G401.6 (cell line): ENCODE data around the gene LNP1.
"Not testable (repeated sequence)": the region's sequence is repeated elsewhere in the genome, so short reads cannot be mapped to it uniquely, and the experiment has no call there.

Source experiments
- FAIRE-seq: peaks from 2 replicates; lab custom pipeline; 2012; peaks lifted over from hg19 to GRCh38; lab: Jason Lieb, UNC

The LNP1 gene, protein sequence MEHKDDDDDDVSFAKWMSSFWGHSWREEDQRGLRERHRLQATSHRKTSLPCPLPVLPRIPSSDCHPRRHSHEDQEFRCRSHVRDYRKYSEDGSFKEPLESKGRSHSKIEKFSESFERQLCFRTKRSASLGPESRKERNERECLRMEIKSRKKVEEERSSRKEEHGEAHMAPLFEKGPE

DNA sequence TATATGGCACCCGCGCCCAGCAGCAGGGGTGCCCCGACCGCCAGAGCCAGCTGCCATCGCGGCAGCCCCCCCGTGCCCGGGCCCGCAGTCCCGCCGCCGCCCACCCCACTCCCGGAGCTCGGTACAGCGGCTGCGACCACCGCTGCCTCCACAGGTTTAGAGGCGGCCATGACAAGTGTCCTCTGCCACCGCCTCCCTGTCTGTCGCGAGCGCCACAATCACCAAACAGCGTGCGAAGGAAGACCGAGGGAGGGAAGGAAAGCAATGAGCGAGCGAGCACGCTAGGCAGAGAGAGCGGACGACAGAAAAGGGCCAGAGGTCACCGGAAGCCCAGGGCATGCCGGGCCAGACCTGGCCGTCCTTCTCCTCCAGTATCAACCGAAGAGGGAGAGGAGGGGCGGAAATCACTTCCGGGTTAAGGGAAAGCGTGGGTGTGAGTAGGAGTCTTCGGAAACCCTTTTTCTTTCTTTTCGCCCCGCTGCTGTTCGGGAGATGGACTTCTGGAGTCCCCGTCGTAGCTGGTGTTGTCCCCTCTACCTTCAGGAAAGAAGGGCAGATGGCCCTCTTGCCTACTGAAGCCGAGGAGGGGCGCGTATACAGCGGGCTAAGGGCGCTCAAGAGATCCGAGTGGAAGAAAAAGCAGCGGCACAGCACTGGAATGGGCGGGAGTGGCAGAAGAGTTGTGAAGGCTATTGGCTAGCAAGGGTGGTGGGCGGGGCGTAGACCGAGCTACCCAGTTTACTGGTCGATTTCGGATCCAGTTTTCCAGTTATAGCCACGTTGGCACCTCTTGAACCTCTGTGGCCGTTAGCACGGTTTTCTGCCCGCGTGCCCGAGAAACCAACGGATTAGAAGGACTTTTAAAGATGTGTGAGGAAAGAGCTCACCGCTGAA is at the start of gene LNP1, which contains the start of gene TOMM70:
Gene LNP1 (plus strand): TSS at position 760 of the 894 bp plus-strand sequence. CDS start 28,191 bp downstream, outside the sequence.
Gene TOMM70 (minus strand): TSS at position 310 of the 894 bp plus-strand sequence. CDS start 140 bp downstream, at position 170.
- FAIRE-seq: peak; percentile 96

DNA sequence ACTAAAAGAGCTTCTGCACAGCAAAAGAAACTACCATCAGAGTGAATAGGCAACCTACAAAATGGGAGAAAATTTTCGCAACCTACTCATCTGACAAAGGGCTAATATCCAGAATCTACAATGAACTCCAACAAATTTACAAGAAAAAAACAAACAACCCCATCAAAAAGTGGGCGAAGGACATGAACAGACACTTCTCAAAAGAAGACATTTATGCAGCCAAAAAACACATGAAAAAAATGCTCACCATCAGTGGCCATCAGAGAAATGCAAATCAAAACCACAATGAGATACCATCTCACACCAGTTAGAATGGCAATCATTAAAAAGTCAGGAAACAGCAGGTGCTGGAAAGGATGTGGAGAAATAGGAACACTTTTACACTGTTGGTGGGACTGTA is 49.6 kb upstream of the LNP1 start:
- not testable (repeated sequence) for FAIRE-seq

DNA sequence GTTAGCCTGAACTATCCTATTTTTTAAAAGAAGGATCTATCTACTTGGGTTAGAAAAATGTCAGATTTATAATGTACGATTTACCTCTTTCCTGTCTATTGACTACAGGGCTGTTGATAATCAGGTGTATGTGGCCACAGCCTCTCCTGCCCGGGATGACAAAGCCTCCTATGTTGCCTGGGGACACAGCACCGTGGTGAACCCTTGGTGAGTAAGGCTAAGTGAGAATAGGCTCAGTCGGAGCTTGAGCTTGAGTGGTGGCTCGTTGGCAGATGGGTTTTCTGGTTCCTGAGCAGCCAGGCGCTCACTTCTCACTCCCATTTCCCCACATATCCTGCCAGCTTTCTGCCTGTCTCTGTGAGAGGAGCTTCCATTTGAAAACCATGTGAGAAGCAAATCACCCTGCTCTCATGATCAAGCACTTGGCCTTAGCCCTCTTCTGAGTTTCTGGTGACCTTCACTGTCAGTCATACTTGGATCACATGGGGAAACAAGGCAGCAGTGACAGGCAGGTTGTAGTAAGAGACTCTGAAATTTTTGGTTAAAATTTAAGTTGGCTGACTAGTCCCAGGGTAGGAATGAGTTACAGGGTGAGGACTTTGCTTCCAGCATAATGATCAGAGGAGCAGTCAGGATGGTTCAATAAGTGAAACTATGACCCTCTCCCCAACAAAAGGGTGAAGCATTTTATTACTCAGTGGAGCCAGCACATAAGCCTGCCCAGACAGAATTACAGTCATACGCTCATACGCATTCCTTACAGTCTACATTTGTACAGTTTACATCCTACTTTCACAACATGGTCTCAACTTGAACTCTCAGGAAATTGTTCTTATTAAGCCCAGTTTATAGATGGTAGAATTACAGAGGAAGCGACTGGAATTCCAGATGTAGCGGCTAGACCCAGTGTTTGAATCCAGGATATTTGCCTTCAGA is 48.8 kb upstream of the LNP1 start:
- no peak for FAIRE-seq

DNA sequence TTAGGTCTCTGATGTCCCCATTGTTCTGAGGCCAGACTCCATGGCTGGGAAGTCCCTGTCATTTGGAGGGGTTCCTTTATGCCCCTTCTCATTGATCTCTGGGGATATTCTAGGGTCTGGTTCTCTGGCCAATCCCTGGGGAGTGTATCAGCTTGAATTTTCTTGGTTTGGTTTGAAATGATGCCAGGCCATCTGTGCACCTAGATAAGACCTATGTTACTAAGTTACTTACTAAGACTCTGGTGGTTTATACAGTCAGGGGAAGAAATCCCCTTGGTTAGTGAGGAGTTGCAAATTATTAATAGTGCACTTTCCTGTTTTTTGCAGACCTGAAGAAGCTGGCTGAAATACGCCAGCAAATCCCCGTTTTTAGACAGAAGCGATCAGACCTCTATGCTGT is 46.5 kb upstream of the LNP1 start:
- no peak for FAIRE-seq

- FAIRE-seq: no peak
Measured at GRCh38 chr3:100358413-100358812, 42.9 kb upstream of the LNP1 start.

DNA sequence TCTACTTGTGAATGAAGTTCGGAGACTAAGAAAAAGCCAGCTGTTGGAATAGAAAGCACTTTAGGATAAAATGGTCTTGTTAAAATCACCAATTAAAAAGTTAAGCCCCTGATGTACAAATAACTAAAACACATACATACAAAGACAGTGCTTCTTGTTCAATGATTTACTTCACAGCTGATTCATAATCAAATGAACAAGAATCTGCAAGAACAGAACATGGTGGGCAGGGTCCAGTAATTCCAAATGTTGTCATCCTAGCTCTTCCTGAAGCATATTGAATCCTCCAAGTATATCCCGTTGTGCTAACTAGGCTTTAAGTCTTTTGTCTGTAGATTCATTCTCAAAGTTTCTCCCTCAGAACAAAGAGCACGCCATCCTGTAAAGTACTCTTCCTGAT is 42.3 kb upstream of the LNP1 start:
- FAIRE-seq: no peak

DNA sequence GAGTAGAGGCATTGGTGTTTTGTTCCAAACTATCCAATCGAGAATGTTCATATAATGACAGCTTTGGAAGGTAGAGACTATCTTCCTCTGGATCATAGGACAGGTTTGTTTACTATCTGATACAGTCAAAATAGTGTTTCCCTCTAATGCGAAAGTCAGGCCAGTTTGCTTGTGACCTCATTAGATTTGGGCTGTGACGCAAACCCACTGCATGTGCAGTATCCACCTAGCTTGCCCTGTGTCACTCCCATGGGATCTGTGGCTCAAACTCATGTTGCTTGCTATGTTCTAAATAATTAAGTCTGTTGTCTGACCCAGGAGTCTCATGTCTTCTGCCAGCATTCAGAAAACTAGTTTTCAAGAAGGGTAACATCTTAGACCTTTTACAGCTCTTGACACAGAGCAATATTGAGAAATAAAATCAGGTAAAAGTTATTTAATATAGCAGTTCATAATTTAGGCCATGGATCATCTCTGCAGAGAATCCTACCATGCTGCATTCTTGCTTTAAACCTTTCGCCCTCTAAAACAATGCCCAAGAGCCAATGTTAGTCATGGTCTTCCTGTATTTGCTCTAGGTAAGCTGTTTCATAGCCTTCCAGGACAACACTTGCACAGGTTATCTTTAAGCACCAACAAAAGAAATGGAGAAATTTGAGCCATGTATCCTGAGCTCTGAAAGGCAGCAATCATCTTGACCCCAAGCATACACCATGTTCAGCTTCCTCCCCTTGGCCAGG is 40.4 kb upstream of the LNP1 start:
- FAIRE-seq: no peak

- no peak for FAIRE-seq
Measured at GRCh38 chr3:100361897-100362296, 39.4 kb upstream of the LNP1 start.

- FAIRE-seq: no peak
Measured at GRCh38 chr3:100364421-100364820, 36.9 kb upstream of the LNP1 start.

DNA sequence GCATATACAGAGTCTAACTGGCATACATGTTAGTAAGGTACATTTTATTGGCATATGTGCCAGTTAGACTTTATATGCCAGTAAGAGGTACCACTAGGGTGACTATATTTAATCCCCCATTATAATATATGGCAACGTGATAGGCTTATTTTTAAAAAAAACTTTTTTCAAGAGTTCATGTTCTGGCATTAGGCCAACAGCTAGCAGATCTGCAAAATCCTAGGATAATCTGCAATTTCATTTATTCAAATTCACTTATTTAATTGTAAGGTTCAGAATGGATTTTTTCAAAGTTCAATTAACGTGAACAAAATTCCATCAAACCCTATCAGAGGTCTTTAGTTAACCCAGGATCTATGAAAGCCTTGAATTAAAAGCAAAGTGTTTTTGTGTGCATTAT is 34.9 kb upstream of the LNP1 start:
- FAIRE-seq: no peak

GRCh38 chr3:100368441-100368840 is 32.9 kb upstream of the LNP1 start:
- no peak for FAIRE-seq

DNA sequence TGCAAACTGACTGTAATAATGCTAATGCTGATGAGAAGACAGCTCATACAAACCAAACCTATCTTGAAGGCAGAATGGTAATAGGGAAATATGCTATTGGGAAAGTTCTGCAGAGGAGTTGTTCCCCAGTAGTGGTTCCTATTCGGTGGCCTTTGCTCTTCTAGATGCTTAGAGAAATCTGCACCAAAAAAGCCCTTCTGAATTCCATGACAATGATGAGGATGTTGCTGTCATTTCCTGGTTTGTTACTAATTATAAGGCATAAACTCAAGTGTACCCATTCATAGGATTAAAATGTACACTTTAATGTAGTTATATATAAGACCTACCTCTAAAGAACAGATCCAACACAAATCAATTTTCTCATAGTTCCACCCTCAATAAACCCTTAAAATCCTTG is 30.6 kb upstream of the LNP1 start:
- no peak for FAIRE-seq

DNA sequence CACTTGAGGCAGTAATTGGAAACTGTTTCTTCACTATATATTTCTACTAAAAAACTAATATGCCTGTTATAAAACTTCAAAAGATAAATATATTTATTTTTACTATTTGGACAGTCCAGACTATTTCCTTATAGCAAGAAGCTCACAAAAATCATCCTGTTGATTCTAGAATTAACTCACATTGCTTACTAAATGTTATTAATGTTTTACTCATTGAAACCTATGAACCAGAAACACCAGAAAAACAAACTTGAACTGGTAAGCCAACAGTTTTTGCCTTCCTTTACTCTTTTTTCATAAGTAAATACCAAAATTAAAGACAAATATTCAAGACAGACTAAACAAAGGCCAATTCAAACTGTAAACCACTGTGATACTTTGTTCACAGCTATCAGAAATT is 26.8 kb upstream of the LNP1 start:
- peak; percentile 33 for FAIRE-seq

- FAIRE-seq: no peak
Measured at GRCh38 chr3:100376301-100376700, 25.0 kb upstream of the LNP1 start.

DNA sequence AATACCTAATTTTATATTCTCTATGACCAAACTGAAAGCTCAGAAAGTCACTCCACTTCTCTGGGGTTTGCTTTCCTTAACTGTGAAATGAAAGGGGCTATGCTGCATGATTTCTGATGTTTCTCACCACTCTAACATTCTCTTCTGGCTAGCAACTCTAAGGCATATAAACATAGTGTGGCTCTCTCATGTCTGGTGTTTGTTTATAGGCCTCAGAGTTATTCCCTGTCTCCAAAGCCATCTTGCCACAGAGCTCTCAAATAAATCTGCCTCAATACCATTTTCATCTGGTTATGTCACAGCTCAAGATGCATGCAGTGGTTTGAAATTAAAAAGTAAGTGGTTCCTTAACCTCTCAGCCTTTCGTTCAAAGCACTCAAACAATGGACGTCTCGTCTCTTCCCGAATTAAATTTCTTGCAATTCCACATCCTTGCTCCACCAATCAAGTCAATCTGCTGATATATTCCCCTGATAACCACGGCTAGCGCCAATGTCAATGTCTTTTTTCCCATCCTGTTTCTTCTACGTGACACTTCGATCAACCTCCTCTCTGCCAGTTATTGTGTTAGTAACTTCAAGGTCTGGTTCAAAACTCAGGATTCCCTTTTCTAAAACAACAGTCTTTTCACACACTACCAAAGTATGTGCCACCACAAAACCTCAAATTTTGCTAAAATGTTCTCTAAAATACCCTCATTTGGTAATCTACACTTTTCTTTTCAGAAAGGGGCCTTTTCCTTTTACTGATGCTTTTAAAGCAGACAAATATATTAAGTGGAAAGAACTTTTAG is 16.4 kb upstream of the LNP1 start:
- FAIRE-seq: no peak

- peak; percentile 71 for FAIRE-seq
Measured at GRCh38 chr3:100386437-100387074, 14.8 kb upstream of the LNP1 start.

DNA sequence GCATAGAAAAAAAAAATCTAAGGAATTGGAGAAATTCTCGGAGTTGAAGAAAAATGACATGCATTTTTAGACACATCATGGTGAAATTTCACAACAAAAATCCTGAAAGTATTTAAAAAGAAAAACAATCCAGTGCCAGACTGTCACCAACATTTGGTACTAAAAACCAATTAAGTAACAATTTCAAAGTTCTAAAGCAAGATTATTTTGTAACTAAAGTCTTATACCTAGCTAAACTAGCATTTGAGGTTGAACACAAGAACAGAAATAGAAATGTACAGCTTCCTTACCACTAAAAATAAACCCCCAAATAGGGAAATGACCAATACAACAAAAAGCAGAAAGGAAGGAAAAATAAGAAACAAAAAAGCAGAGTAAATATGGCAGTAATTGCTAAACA is 12.3 kb upstream of the LNP1 start:
- no peak for FAIRE-seq

DNA sequence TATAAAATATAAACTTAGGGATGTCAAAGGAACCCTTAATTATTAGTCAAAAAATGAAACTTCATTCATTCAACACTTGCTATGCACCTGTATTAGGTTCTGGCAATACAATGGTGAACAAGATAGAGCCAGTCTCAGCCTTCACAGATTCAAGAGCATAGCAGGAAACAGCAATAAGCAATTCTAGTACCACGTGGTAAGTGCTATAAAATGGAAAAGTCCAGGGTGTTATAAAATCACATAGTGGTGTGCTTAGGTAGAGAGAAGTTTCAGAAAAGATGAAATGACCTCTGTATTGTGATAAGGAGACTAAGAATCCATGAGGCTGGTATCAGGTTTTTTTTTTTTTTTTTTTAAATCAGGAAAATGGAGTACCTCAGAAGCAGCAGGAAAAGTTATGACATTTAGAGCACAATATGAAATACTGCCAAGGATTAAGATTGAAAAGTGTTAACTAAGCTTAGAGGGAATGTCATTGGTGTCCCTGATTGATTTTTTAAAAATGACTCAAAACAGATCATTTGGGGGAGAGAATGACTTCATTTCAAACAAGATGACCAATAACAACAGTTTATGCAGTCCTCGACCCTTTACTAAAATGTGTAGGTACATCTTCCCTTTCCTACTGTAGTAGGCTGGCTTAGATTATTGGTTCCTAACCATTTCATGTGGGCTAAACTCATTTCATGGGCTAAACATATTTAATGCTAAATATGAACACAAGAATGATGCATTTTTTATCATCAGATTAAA is 5.5 kb upstream of the LNP1 start:
- no peak for FAIRE-seq

- FAIRE-seq: no peak
Measured at GRCh38 chr3:100396967-100397366, 4.4 kb upstream of the LNP1 start.
